ENCODE measurements around the gene USP5.

The USP5 gene

GRCh38 chr12:6846316-6846869 is 5.6 kb upstream of the USP5 start:
- DNase-seq (ENCODE audit: extremely low read depth, low read depth), result no peak
- no peak for TF ChIP-seq CTCF (IDR thresholded peaks at IDR 0.05; ENCODE audit: low read depth, low read length, missing control alignments)
- no peak overlapping the region for H3K4me3 ChIP-seq (replicated peaks; ENCODE audit: low read depth, low read length)

GRCh38 chr12:6847676-6848075 is 4.3 kb upstream of the USP5 start:
- H3K4me3 ChIP-seq (replicated peaks; ENCODE audit: low read depth, low read length), result no peak overlapping the region
- TF ChIP-seq CTCF (IDR thresholded peaks at IDR 0.05; ENCODE audit: low read depth, low read length, missing control alignments), result no peak
- no peak for DNase-seq (ENCODE audit: extremely low read depth, low read depth)

GRCh38 chr12:6849427-6849826 is 2.5 kb upstream of the USP5 start:
- H3K4me3 ChIP-seq (replicated peaks; ENCODE audit: low read depth, low read length), result peak overlapping the region; percentile 69
- DNase-seq (ENCODE audit: extremely low read depth, low read depth), result no peak
- no peak for TF ChIP-seq CTCF (IDR thresholded peaks at IDR 0.05; ENCODE audit: low read depth, low read length, missing control alignments)

- peak overlapping the region; percentile 69 for H3K4me3 ChIP-seq (replicated peaks; ENCODE audit: low read depth, low read length)
- DNase-seq (ENCODE audit: extremely low read depth, low read depth), result no peak
- TF ChIP-seq CTCF (IDR thresholded peaks at IDR 0.05; ENCODE audit: low read depth, low read length, missing control alignments), result no peak
These were observed 1.9 kb upstream of the USP5 start for GRCh38 chr12:6849976-6850560.

- no peak for DNase-seq (ENCODE audit: extremely low read depth, low read depth)
- TF ChIP-seq CTCF (IDR thresholded peaks at IDR 0.05; ENCODE audit: low read depth, low read length, missing control alignments), result no peak
- peak overlapping the region; percentile 69 for H3K4me3 ChIP-seq (replicated peaks; ENCODE audit: low read depth, low read length)
These were observed 1.2 kb upstream of the USP5 start for GRCh38 chr12:6850796-6851152.

- peak within 1 kb of the TSS; percentile 69 for H3K4me3 ChIP-seq (replicated peaks; ENCODE audit: low read depth, low read length)
- no peak for TF ChIP-seq CTCF (IDR thresholded peaks at IDR 0.05; ENCODE audit: low read depth, low read length, missing control alignments)
- peak; percentile 97 for DNase-seq (ENCODE audit: extremely low read depth, low read depth)
These were observed 613 bp upstream of the USP5 start, which contains the start of gene CDCA3 for GRCh38 chr12:6851153-6851920. Gene CDCA3, minus strand, starts transcription at chr12:6851286. Its CDS starts 334 bp downstream, at chr12:6850952.

Data from HFF-Myc (cell line).